Measurements from ENCODE around the gene HEATR3. TPM values are rescaled to one million over a fixed set of nuclear protein-coding genes. Genes with fewer than 3 reads are reported as not detected.
A peak's percentile ranks its signal among the peaks of the same experiment; 100 is the strongest.

Gene HEATR3
- total and polyA plus RNA-seq, 2 of the 8 experiments (the other 6 are each of a cell fraction or from before 2014, with no cell fraction given) = 13.0 to 29.2 TPM

DNA sequence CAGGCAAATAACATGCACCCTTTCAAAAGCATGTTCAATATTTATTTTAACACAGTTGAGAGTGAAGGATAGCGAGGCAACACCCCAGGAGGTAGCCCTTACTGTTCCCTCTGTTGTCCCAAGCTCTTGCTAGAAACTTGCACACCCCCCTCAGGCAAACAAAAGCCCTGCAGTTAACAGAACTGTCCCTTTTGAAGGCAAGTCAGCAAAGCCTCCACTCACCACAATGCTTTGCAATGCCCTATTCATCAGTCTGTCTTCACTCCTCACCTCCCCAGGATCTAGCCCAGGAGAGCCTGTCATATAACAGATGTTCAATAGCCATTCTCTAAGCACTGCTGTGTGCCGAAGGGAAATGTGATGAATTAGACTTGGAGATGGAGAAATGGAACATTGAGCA, 44.2 kb upstream of the HEATR3 start (continued):
- TF ChIP-seq TEAD4 (IDR thresholded peaks at IDR 0.05; ENCODE audit: low read depth, low read length) (no peak), SIRT6 (IDR thresholded peaks at IDR 0.05; ENCODE audit: low read length) (no peak), NANOG (IDR thresholded peaks at IDR 0.05; ENCODE audit: insufficient read depth, low read depth, low read length, poor library complexity, severe bottlenecking) (peak; percentile 37), RFX5 (IDR thresholded peaks at IDR 0.05; ENCODE audit: borderline replicate concordance, low read depth, low read length) (no peak)
